Activated T-cell treated with anti-CD3 and anti-CD28 coated beads, Interleukin-2, amount 50 U/mL, for 4 hours (primary cell): ENCODE results near the gene LHFPL6. TPM values are rescaled to one million over a fixed set of nuclear protein-coding genes. Genes with fewer than 3 reads are reported as not detected.
"Not testable (repeated sequence)": the region's sequence is repeated elsewhere in the genome, so short reads cannot be mapped to it uniquely, and the experiment has no call there.

Source experiments
- ATAC-seq, 2 donors: fragments of 200-7000 bp; cut with Tn5 transposase; one replicate each; pipeline ENCODE4 v1.10.0; 2021
- DNase-seq: peaks from one replicate; pipeline ENCODE4 v3.0.0-alpha.2; 2020
- H3K27me3 Mint-ChIP-seq: one replicate; pipeline ENCODE4 v1.8.0; 2021; ENCODE audit warnings: low read depth, mixed read lengths
- H3K36me3 Mint-ChIP-seq: one replicate; pipeline ENCODE4 v1.8.0; 2022; ENCODE audit warnings: mixed read lengths; ENCODE audit not compliant: insufficient read depth
- H3K4me1 Mint-ChIP-seq: one replicate; pipeline ENCODE4 v1.8.0; 2021; ENCODE audit warnings: low read depth, mixed read lengths
- H3K4me3 Mint-ChIP-seq: one replicate; pipeline ENCODE4 v1.8.0; 2021; ENCODE audit warnings: mild to moderate bottlenecking, moderate library complexity, mixed read lengths
- H3K9me3 Mint-ChIP-seq: one replicate; pipeline ENCODE4 v1.8.0; 2021; ENCODE audit warnings: mixed read lengths
- total RNA-seq, 3 donors: library from RNA; stranded (reverse); gene quantifications; one replicate each; pipeline ENCODE4 v1.2.1, GENCODE V29; 2021

Gene LHFPL6
- total RNA-seq, 3 donors from 2014 or later = 1.0 to 4.3 (median 4.3) TPM

DNA sequence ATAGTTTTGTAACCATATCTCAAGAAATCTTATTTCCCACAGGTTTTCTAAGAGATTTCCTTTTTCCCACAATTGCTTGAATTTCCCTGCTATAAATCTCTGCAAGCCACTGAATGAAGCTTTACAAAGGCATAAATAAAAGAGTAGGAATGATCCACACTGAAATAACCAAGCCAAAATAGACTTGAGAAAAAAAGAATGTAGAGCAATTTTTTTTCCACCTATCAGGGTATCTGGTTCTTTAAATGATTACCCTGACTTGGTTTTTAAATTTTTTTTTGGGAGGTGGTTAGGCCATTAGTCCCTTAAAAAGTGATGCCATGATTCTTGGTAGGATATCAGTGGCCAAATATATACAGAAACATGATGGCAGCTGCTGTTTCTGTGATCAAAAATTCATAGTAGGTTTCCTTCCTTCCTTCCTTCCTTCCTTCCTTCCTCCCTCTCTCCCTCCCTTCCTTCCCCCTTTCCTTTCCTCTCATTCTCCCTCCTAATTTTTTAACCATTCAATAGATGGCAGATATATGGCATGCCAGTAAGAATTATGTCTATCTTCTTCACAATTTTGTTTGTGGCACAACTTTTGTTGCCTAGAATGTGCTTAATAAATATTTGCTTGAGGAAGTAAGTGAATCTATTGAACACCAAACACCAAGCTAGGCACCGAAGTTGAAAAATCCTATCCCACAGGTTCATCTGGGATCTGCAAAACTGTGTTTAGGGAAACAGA, 233.7 kb downstream of the LHFPL6 start:
- H3K27me3 Mint-ChIP-seq = peaks cover 5% of the 10 kb centered on the region
- ATAC-seq (no peak), DNase-seq (no peak)
- H3K4me1 Mint-ChIP-seq = no peaks in the 10 kb centered on the region
- H3K36me3 Mint-ChIP-seq = no peaks in the 10 kb centered on the region
- H3K9me3 Mint-ChIP-seq = no peaks in the 10 kb centered on the region
- no peak overlapping the region for H3K4me3 Mint-ChIP-seq

DNA sequence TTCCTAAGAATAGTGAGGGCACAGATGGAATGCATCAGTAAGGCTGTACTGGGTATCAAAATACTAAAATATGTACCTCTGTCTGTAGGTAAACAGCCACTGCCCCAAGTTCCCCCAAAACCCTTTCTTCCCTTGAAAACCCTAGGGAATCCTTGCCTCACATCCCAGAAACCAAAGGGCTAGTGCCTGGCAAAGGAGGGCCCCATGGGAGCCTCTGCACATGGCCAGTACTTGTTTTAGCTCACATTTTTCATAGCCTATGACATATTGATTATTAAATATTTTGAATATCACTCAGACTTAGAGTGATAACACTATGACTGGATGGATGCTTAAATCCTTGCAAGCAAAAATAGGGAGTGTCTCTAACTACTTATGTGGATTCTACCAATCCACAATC, 237.1 kb downstream of the LHFPL6 start:
- no peak overlapping the region for H3K4me3 Mint-ChIP-seq

DNA sequence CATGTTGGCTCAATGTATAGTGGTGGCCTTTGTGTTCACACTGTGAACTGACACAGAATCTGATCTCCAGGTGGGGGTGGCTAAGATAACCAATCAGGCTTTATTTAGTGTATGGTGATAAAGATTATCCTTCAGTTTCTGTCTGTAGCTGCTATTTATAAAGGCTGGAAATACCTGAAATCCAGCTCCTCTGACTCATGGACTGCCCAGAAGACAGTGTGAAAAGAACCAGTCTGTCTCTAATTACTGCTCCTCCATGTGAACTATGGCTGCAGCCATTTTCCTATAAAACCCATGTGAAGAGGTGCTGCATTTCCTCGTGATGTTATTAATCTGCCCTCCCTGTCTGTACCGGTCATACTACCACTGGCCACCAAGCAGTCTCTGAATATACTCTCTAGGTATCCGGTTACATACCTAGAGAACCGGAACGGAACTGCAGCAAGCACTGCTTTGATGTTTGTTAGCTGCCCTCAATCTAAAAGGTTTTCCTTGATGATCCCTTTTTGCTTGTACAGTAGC, 238.0 kb downstream of the LHFPL6 start:
- no peak for ATAC-seq
- Mint-ChIP-seq H3K9me3 (no peaks in the 10 kb centered on the region), H3K27me3 (peaks cover 5% of the 10 kb centered on the region), H3K36me3 (no peaks in the 10 kb centered on the region), H3K4me1 (no peaks in the 10 kb centered on the region), H3K4me3 (no peak overlapping the region)
- no peak for DNase-seq

More for the DNA sequence above, 237.1 kb downstream of the LHFPL6 start:
- Mint-ChIP-seq H3K27me3 (peaks cover 5% of the 10 kb centered on the region), H3K4me1 (no peaks in the 10 kb centered on the region), H3K9me3 (no peaks in the 10 kb centered on the region), H3K36me3 (no peaks in the 10 kb centered on the region)
- DNase-seq (no peak), ATAC-seq (no peak)

DNA sequence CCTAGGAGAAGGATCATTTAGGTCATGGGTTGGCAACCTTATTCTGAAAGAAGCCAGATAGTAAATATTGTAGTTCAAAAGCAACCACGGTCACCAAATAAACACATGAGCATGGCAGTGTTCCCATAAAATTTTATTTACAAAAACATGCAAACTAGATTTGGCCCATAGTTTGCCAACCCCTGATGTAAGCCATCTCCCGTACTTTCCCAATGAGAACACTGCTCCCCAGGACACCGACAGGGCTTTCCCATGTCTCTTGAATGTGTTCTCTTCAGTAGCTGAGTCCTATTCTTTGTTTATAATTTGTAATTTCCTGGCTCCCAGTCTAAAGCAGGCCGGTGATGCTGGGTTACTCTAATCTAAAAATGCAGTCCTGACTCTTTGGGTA, 239.6 kb downstream of the LHFPL6 start:
- DNase-seq (no peak), ATAC-seq (no peak)
- no peak overlapping the region for H3K4me3 Mint-ChIP-seq
- H3K27me3 Mint-ChIP-seq = peaks cover 8% of the 10 kb centered on the region
- no peaks in the 10 kb centered on the region for H3K36me3 Mint-ChIP-seq
- peaks cover 2% of the 10 kb centered on the region for H3K9me3 Mint-ChIP-seq
- H3K4me1 Mint-ChIP-seq = no peaks in the 10 kb centered on the region

DNA sequence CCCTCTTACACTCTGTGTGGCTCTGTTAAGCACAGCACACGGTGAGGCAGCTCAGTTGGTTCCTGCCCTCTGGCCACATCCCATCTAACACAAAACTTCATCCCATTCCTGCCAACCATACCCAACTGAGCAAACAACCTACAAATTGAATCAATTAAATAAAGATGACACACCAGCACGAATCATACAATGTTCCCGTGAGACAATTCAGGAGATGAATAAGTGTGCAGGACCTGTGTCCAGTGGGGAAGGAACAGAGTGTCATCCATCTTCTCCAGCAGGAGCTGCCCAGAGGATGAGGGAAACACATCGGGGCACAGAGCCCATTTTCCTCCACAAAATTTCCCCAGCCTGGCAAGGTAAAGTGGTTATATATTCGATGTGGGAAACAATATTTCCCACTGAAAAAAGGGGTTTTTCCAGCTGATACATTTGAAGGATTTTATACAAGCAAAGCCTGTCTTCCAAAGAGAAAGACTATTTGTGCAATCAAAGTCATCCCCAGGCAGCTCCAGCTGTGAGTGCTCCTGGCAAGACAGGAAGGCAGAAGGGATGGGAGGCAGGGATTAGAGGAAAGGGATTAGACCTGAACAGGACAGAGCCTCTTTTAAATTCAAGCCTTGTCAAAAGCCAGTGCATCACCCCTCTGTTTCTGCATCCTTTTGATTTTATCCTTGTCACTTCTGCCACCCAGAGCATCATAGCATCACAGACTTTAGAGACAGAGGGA, 240.2 kb downstream of the LHFPL6 start:
- H3K27me3 Mint-ChIP-seq = peaks cover 8% of the 10 kb centered on the region
- H3K4me1 Mint-ChIP-seq = no peaks in the 10 kb centered on the region
- DNase-seq = no peak
- no peak for ATAC-seq
- peaks cover 5% of the 10 kb centered on the region for H3K9me3 Mint-ChIP-seq
- H3K36me3 Mint-ChIP-seq = no peaks in the 10 kb centered on the region
- no peak overlapping the region for H3K4me3 Mint-ChIP-seq

DNA sequence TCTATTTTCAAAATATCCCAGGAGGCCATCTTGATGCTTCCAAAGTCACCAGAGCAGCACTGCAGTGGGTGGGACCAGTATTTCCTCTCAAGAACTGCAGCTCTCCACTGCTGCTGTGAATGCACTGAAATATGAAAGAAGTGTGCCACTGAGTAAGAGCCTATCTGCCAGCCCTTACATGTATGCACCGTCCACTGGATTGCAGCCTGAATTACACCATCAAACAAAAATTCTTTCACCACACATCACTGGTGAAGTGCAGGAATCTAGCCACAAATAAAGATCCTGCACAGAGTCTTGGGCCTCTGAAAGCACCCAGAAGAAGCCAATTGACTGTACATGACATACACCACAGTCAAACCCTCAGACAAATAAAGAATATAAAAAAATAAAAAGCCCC, 249.0 kb downstream of the LHFPL6 start:
- DNase-seq (no peak), ATAC-seq (no peak)
- Mint-ChIP-seq H3K27me3 (peaks cover 21% of the 10 kb centered on the region), H3K36me3 (no peaks in the 10 kb centered on the region), H3K9me3 (peaks cover 5% of the 10 kb centered on the region), H3K4me3 (no peak overlapping the region), H3K4me1 (no peaks in the 10 kb centered on the region)

DNA sequence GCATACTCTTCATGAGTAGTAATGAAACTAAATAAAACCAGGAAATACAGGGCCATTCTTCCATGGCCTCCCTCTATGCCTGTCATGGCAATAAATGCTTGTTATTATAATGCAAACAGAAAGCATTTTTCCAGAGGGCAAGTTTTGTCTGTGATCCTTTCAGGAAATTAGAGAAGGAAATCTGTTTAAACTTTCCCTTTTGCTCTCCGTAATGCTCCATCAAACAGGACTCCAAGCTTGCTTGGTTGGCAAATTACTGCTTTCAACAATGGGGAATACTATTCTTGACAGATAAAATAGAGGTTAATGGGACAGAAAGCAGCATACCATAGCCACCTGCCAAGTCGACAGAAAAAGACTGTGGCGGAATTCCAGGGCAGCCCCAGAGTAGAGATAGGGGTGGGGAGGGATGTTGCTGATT, 252.5 kb downstream of the LHFPL6 start:
- H3K36me3 Mint-ChIP-seq = no peaks in the 10 kb centered on the region
- no peak overlapping the region for H3K4me3 Mint-ChIP-seq
- H3K9me3 Mint-ChIP-seq = no peaks in the 10 kb centered on the region
- no peak for DNase-seq
- peaks cover 17% of the 10 kb centered on the region for H3K27me3 Mint-ChIP-seq
- no peak for ATAC-seq
- no peaks in the 10 kb centered on the region for H3K4me1 Mint-ChIP-seq

DNA sequence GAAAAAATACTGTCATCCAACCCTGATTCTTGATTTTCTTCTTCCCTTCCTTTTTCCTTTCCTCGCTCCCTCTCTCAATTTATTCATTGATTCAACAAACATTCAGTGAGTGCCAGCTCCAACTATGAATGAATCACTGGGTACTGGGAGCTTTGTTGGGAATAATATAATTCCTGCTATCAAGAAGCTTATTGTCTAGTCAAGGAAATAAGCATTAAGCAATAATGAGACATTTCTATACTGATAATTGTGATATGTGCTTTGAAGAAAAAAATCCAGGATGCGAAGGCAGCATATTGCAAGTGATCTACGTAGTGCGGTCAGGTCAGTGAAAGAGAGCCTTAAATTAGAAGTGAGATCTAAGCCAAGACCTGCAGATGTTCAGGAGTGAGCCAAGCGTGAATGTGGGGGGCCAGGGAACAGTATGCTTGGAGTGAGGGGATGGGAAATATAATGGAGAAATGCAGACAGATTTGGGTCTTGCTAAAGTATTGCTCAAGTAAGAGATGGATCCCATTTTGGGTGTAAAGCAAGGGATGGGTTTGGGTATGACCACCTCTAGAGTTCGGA, 253.5 kb downstream of the LHFPL6 start:
- Mint-ChIP-seq H3K4me1 (no peaks in the 10 kb centered on the region), H3K27me3 (peaks cover 10% of the 10 kb centered on the region), H3K36me3 (no peaks in the 10 kb centered on the region), H3K9me3 (no peaks in the 10 kb centered on the region), H3K4me3 (no peak overlapping the region)
- ATAC-seq = no peak
- no peak for DNase-seq

DNA sequence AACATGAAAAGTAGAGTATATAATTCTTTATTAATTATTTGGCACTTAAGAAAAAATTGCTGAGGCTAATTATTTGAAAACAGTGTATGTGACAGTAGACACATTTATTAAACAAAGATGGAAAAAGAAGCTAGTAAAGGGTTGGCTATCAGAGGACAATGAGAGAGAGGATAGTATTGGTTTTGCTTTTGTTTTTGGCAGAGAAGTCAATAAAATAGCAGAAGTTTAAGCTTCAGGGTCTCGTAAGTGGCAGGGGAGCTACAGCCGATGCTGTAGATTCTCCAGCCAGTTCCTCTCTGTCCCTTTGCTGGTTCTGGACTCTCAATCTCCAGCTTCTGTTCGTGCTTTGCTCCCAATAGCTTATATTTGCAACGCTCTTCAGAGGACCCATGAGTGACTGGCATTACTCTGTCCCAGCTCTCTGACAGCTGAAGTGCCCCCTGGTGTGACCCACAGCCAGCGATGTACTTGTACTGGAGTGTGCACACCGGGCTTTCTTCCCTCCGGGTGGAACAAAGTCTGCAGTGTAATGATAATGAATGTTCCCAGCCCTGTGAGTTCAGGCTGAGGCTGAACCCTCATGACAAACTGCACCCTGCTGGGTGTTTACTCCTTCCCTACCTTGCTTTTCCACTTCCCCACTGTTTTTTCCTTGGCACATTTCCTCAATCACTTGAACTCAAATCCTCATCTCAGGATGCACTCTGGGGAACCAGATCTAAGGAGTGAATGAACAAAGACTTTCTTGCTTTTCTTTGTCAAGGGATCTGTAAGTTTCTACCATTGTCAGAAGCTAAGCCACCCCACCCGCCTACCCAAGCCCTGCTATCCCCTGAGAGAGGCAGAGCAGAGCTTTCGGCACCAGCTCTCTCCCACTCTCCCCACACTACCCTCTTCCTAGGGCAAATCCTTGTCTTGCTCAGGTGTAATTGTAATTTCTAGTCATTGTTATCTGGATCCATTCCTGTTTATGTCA, 254.8 kb downstream of the LHFPL6 start:
- DNase-seq (no peak), ATAC-seq (no peak)
- Mint-ChIP-seq H3K36me3 (no peaks in the 10 kb centered on the region), H3K4me3 (no peak overlapping the region), H3K4me1 (no peaks in the 10 kb centered on the region), H3K27me3 (peaks cover 6% of the 10 kb centered on the region), H3K9me3 (no peaks in the 10 kb centered on the region)

DNA sequence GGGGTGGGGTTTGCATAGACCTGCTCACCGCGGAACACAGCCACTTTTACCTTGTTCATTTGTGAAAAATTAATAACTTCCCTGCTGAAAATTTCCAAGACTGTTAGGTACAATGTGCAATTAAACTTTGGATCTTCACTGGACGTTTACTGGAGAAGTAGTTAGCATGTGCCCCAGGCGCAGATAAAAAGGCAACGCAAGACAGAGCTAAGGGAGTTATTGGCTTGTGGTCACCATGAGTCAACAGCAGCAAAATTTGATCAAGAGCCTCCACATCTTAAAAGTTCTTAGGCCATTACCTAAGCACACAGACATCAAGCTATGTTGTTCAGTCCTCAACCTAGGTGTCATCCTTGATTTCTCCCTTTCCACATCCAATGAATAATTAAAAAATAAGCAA, 257.0 kb downstream of the LHFPL6 start:
- DNase-seq (no peak), ATAC-seq (no peak)
- Mint-ChIP-seq H3K36me3 (no peaks in the 10 kb centered on the region), H3K4me3 (no peak overlapping the region), H3K9me3 (no peaks in the 10 kb centered on the region), H3K4me1 (no peaks in the 10 kb centered on the region), H3K27me3 (peaks cover 7% of the 10 kb centered on the region)

DNA sequence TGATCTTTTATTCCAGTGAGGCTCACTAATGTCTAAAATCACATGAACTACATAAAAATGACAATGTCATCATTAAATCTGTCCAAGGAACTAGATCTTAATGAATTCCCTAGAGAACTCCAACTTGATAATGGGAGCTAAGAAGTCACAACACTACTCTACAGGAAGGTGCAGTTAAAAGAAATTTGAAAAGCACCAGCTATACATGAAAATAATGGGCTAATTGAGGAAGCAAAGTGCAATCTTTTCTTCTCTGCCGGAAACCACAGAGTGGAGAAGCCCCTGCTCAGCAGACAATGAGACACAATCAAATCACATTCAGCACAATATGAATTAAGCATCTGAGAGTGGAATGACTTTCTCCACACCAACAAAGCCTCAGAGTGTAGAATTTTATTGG, 261.7 kb downstream of the LHFPL6 start:
- ATAC-seq = no peak
- H3K36me3 Mint-ChIP-seq = no peaks in the 10 kb centered on the region
- no peak overlapping the region for H3K4me3 Mint-ChIP-seq
- H3K4me1 Mint-ChIP-seq = no peaks in the 10 kb centered on the region
- H3K9me3 Mint-ChIP-seq = no peaks in the 10 kb centered on the region
- peaks cover 3% of the 10 kb centered on the region for H3K27me3 Mint-ChIP-seq
- no peak for DNase-seq

DNA sequence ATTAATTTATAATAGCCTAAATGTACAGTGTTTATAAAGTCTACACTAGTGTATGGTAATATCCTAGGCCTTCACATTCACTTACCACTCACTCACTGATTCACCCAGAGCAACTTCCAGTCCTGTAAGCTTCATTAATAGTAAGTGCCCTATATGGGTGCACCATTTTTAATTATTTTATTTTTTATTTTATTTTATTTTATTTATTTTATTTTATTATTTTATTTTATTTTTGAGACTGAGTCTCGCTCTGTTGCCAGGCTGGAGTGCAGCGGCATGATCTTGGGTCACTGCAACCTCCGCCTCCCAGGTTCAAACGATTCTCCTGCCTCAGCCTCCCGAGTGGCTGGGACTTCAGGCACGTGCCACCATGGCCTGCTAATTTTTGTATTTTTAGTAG, 264.9 kb downstream of the LHFPL6 start:
- not testable (repeated sequence) for H3K4me3 Mint-ChIP-seq

DNA sequence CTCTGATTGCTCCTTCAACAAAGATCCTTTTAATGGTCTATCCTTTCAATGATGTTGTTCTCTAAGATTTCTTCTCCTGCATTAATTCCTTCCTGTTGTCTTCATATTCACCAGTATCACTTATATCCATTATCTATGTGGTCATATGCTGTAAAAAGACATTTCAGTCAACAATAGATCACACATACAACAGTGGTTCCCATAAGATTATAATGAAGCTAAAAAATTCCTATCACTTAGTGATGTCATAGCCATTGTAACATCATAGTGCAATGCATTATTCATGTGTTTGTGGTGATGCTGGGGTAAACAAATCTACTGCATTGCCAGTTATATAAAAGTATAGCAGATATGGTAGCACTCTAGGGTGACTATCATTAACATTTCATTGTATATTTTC, 266.1 kb downstream of the LHFPL6 start:
- Mint-ChIP-seq H3K27me3 (peaks cover 3% of the 10 kb centered on the region), H3K36me3 (no peaks in the 10 kb centered on the region), H3K9me3 (no peaks in the 10 kb centered on the region), H3K4me1 (no peaks in the 10 kb centered on the region), H3K4me3 (no peak overlapping the region)
- DNase-seq (no peak), ATAC-seq (no peak)

More for the DNA sequence above, 264.9 kb downstream of the LHFPL6 start:
- H3K9me3 Mint-ChIP-seq, DNase-seq, ATAC-seq, H3K4me1 Mint-ChIP-seq, H3K27me3 Mint-ChIP-seq, H3K36me3 Mint-ChIP-seq: not testable (repeated sequence)

DNA sequence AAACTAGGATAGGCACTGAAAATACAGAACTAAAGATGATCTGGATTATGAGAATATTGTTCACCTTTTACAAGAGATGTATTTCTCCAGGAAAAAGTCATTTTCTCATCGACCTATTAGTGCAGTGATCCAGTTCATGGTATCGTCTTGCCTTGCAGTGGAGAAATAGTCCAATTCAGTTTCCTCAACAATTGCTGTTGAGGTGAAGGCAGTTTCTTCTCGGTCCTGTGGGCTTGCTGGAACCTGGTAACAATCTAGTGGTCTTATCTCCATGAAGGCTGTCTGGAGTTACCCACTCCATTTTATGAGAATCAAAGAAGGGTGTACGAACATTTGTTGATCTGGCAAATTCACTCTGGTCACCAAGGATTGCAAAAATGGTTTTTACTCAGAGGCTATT, 266.8 kb downstream of the LHFPL6 start:
- no peaks in the 10 kb centered on the region for H3K36me3 Mint-ChIP-seq
- peaks cover 2% of the 10 kb centered on the region for H3K27me3 Mint-ChIP-seq
- no peak overlapping the region for H3K4me3 Mint-ChIP-seq
- DNase-seq = no peak
- ATAC-seq = no peak
- H3K4me1 Mint-ChIP-seq = no peaks in the 10 kb centered on the region
- no peaks in the 10 kb centered on the region for H3K9me3 Mint-ChIP-seq
